ENCODE results near the gene PHGDH. TPM values are rescaled to one million over a fixed set of nuclear protein-coding genes. Genes with fewer than 3 reads are reported as not detected.

PHGDH gene
- total and polyA plus RNA-seq, 2 of the 13 experiments (the other 11 are each of a cell fraction or from before 2014, with no cell fraction given) = 95.8 to 133 TPM

DNA sequence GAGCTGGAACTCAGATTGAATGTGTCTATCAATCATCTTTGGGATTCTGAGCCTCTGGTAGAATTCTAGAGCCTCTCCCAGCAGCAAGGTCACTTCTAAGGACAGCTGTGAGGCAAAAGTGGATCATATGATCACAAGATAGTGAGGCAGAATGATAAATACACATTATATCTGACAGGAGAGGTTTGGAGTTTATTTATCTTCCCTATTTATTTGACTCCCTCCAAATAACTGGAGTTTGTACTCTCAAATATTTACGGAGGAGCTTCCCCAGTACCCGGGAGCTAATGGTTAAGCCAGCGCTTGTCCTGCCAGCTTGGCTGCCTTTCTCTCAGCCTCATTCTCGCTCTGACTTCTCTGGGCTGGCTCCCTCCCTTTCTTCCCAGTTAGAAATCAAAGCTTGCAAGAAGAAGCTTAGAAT, 54.6 kb downstream of the PHGDH start (continued):
- no peak; the same call in 1 of the 2 replicates for TF ChIP-seq SIX1 (CRISPR knock-in tag; IDR thresholded peaks at IDR 0.05; ENCODE audit: borderline replicate concordance)
- TF ChIP-seq KLF6 (CRISPR knock-in tag; IDR thresholded peaks at IDR 0.05) = no peak
- TF ChIP-seq ARHGAP35 (CRISPR knock-in tag; IDR thresholded peaks at IDR 0.05; ENCODE audit: borderline replicate concordance) = no peak
- TF ChIP-seq ONECUT2 (CRISPR knock-in tag; IDR thresholded peaks at IDR 0.05) = no peak
- no peak for TF ChIP-seq ZNF563 (CRISPR knock-in tag; IDR thresholded peaks at IDR 0.05)
- TF ChIP-seq ARNTL (CRISPR knock-in tag; IDR thresholded peaks at IDR 0.05) = no peak
- no peak for TF ChIP-seq ZNF589 (CRISPR knock-in tag; conservative IDR thresholded peaks at IDR 0.05)
- TF ChIP-seq, protein P1, sequence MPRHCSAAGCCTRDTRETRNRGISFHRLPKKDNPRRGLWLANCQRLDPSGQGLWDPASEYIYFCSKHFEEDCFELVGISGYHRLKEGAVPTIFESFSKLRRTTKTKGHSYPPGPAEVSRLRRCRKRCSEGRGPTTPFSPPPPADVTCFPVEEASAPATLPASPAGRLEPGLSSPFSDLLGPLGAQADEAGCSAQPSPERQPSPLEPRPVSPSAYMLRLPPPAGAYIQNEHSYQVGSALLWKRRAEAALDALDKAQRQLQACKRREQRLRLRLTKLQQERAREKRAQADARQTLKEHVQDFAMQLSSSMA (CRISPR knock-in tag; IDR thresholded peaks at IDR 0.05) = no peak
- TF ChIP-seq ZNF331 (CRISPR knock-in tag; IDR thresholded peaks at IDR 0.05) = no peak; the same call in 1 of the 2 replicates
- TF ChIP-seq, protein P2, sequence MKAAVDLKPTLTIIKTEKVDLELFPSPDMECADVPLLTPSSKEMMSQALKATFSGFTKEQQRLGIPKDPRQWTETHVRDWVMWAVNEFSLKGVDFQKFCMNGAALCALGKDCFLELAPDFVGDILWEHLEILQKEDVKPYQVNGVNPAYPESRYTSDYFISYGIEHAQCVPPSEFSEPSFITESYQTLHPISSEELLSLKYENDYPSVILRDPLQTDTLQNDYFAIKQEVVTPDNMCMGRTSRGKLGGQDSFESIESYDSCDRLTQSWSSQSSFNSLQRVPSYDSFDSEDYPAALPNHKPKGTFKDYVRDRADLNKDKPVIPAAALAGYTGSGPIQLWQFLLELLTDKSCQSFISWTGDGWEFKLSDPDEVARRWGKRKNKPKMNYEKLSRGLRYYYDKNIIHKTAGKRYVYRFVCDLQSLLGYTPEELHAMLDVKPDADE (CRISPR knock-in tag; IDR thresholded peaks at IDR 0.05) = no peak
- TF ChIP-seq PHF8 (CRISPR knock-in tag; IDR thresholded peaks at IDR 0.05) = no peak
- TF ChIP-seq ZNF232 (CRISPR knock-in tag; IDR thresholded peaks at IDR 0.05; ENCODE audit: borderline replicate concordance) = no peak
- TF ChIP-seq NRL (CRISPR knock-in tag; IDR thresholded peaks at IDR 0.05; ENCODE audit: borderline replicate concordance) = no peak
- TF ChIP-seq ZNF605 (CRISPR knock-in tag; IDR thresholded peaks at IDR 0.05) = no peak
- TF ChIP-seq, protein P3, sequence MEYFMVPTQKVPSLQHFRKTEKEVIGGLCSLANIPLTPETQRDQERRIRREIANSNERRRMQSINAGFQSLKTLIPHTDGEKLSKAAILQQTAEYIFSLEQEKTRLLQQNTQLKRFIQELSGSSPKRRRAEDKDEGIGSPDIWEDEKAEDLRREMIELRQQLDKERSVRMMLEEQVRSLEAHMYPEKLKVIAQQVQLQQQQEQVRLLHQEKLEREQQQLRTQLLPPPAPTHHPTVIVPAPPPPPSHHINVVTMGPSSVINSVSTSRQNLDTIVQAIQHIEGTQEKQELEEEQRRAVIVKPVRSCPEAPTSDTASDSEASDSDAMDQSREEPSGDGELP (IDR thresholded peaks at IDR 0.05; ENCODE audit: borderline replicate concordance, low read depth) = peak; percentile 92
- TF ChIP-seq ZNF33B (CRISPR knock-in tag; IDR thresholded peaks at IDR 0.05) = no peak
- TF ChIP-seq ZNF17 (CRISPR knock-in tag; IDR thresholded peaks at IDR 0.05) = no peak
- peak; percentile 49; the same call in 1 of the 2 replicates for TF ChIP-seq ZNF264 (CRISPR knock-in tag; IDR thresholded peaks at IDR 0.05)
- no peak for TF ChIP-seq ZSCAN22 (CRISPR knock-in tag; IDR thresholded peaks at IDR 0.05)
- TF ChIP-seq ZMYM2 (CRISPR knock-in tag; IDR thresholded peaks at IDR 0.05) = no peak
- peak; percentile 90 for TF ChIP-seq PPARG (CRISPR knock-in tag; conservative IDR thresholded peaks at IDR 0.05)
- TF ChIP-seq RBFOX2 (IDR thresholded peaks at IDR 0.05; ENCODE audit: low read depth, low read length) = peak; percentile 18; the same call in 1 of the 2 replicates
- TF ChIP-seq, protein P4, sequence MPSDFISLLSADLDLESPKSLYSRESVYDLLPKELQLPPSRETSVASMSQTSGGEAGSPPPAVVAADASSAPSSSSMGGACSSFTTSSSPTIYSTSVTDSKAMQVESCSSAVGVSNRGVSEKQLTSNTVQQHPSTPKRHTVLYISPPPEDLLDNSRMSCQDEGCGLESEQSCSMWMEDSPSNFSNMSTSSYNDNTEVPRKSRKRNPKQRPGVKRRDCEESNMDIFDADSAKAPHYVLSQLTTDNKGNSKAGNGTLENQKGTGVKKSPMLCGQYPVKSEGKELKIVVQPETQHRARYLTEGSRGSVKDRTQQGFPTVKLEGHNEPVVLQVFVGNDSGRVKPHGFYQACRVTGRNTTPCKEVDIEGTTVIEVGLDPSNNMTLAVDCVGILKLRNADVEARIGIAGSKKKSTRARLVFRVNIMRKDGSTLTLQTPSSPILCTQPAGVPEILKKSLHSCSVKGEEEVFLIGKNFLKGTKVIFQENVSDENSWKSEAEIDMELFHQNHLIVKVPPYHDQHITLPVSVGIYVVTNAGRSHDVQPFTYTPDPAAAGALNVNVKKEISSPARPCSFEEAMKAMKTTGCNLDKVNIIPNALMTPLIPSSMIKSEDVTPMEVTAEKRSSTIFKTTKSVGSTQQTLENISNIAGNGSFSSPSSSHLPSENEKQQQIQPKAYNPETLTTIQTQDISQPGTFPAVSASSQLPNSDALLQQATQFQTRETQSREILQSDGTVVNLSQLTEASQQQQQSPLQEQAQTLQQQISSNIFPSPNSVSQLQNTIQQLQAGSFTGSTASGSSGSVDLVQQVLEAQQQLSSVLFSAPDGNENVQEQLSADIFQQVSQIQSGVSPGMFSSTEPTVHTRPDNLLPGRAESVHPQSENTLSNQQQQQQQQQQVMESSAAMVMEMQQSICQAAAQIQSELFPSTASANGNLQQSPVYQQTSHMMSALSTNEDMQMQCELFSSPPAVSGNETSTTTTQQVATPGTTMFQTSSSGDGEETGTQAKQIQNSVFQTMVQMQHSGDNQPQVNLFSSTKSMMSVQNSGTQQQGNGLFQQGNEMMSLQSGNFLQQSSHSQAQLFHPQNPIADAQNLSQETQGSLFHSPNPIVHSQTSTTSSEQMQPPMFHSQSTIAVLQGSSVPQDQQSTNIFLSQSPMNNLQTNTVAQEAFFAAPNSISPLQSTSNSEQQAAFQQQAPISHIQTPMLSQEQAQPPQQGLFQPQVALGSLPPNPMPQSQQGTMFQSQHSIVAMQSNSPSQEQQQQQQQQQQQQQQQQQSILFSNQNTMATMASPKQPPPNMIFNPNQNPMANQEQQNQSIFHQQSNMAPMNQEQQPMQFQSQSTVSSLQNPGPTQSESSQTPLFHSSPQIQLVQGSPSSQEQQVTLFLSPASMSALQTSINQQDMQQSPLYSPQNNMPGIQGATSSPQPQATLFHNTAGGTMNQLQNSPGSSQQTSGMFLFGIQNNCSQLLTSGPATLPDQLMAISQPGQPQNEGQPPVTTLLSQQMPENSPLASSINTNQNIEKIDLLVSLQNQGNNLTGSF (CRISPR knock-in tag; IDR thresholded peaks at IDR 0.05) = no peak
- TF ChIP-seq ZNF274 (CRISPR knock-in tag; IDR thresholded peaks at IDR 0.05) = no peak

All from HepG2 (cell line).